RWPE2 (cell line): ENCODE measurements around the gene PRPF19.

Experiments
- ATAC-seq: fragments of 200-7000 bp; cut with Tn5 transposase; 3 replicates; pipeline ENCODE4 v1.9.1; 2021; ENCODE audit warnings: low read depth
- DNase-seq: peaks from one replicate; pipeline ENCODE4 v3.0.0-alpha.2; 2020; ENCODE audit warnings: low spot score
- H3K27ac ChIP-seq: fragments of 450-650 bp; 2 replicates; pipeline ENCODE4 v1.5.1; 2017; ENCODE audit warnings: mild to moderate bottlenecking; ENCODE audit not compliant: poor library complexity, severe bottlenecking
- H3K27me3 ChIP-seq: fragments of 250-450 bp; sonication (Bioruptor Pico); 2 replicates; pipeline ENCODE4 v1.5.1; 2021; ENCODE audit warnings: mild to moderate bottlenecking, moderate library complexity; ENCODE audit not compliant: insufficient read depth, poor library complexity, severe bottlenecking
- H3K36me3 ChIP-seq: fragments of 250-450 bp; sonication (Bioruptor Pico); 2 replicates; pipeline ENCODE4 v1.5.1; 2020; ENCODE audit warnings: low read depth, mild to moderate bottlenecking, moderate library complexity
- H3K4me1 ChIP-seq: fragments of 250-450 bp; sonication (Bioruptor Pico); 2 replicates; pipeline ENCODE4 v1.5.1; 2021; ENCODE audit warnings: mild to moderate bottlenecking, moderate library complexity; ENCODE audit not compliant: insufficient read depth, poor library complexity, severe bottlenecking
- H3K4me3 ChIP-seq: fragments of 250-450 bp; sonication (Bioruptor Pico); 2 replicates; pipeline ENCODE4 v1.5.1; 2021; ENCODE audit warnings: mild to moderate bottlenecking, moderate library complexity; ENCODE audit not compliant: severe bottlenecking
- H3K9me3 ChIP-seq: fragments of 250-450 bp; sonication (Bioruptor Pico); 2 replicates; pipeline ENCODE4 v1.5.1; 2021; ENCODE audit warnings: mild to moderate bottlenecking, moderate library complexity; ENCODE audit not compliant: severe bottlenecking
- TF ChIP-seq, protein P1 (sequence below): fragments of 450-650 bp; IDR thresholded peaks from one replicate; pipeline ENCODE4 v1.5.1; 2017; ENCODE audit warnings: mild to moderate bottlenecking, moderate library complexity; ENCODE audit not compliant: poor library complexity, severe bottlenecking

Gene PRPF19

DNA sequence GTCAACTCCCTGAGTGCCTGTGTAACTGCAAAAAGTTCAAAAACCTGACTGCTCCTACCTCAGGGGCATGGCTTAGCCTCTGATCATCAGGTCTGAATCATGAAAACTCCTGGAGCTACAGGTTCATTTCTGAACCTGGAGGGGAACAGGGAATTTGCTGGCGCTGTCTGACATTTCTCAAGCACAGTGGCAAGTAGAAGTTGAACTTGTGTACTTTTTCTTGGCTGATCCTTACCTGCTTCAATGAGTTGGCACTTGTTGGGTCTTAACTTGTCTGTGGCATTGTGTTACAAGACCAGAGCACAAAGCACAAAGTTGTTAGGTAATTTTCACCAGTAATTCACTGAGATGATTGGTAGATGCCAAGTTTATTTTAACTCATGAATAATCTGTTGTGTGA is 10.9 kb upstream of the PRPF19 start:
- Histone ChIP-seq H3K27ac (peak overlapping the region; percentile 65), H3K4me1 (peaks cover 21% of the 10 kb centered on the region), H3K4me3 (no peak overlapping the region), H3K9me3 (no peaks in the 10 kb centered on the region), H3K36me3 (peaks cover 28% of the 10 kb centered on the region), H3K27me3 (no peaks in the 10 kb centered on the region)
- DNase-seq (no peak), ATAC-seq (no peak)
- TF ChIP-seq, protein P1, sequence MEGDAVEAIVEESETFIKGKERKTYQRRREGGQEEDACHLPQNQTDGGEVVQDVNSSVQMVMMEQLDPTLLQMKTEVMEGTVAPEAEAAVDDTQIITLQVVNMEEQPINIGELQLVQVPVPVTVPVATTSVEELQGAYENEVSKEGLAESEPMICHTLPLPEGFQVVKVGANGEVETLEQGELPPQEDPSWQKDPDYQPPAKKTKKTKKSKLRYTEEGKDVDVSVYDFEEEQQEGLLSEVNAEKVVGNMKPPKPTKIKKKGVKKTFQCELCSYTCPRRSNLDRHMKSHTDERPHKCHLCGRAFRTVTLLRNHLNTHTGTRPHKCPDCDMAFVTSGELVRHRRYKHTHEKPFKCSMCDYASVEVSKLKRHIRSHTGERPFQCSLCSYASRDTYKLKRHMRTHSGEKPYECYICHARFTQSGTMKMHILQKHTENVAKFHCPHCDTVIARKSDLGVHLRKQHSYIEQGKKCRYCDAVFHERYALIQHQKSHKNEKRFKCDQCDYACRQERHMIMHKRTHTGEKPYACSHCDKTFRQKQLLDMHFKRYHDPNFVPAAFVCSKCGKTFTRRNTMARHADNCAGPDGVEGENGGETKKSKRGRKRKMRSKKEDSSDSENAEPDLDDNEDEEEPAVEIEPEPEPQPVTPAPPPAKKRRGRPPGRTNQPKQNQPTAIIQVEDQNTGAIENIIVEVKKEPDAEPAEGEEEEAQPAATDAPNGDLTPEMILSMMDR, result no peak

DNA sequence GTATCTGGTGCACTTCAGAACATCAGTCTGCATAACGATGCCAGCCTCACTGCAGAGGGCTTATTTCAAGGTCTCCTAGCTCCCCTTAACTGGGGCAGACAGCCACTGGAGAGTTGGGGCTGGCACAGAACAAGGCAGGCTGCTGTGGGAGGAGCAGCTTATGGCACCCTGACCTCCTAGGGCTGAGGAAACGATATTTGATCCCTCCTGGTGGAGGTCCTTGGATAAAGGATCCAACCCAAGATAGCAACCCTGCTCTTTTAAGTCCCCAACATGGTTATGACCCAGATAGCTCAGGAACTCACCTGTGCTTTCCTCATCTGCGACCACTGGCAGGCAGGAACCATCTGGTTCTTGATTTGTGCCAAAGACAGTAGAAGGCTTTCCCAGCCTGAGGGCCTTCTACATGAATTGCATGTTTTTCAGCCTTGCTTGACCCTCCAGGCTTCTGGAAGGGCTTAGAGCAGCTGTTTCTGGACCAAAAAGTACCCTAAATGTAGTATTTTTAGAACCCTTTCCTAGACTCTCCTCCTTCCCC is 10.4 kb upstream of the PRPF19 start:
- Histone ChIP-seq H3K36me3 (peaks cover 28% of the 10 kb centered on the region), H3K27ac (peak overlapping the region; percentile 65), H3K4me3 (no peak overlapping the region), H3K4me1 (peaks cover 21% of the 10 kb centered on the region), H3K9me3 (no peaks in the 10 kb centered on the region), H3K27me3 (no peaks in the 10 kb centered on the region)
- TF ChIP-seq, protein P1, result no peak
- DNase-seq (no peak), ATAC-seq (no peak)

DNA sequence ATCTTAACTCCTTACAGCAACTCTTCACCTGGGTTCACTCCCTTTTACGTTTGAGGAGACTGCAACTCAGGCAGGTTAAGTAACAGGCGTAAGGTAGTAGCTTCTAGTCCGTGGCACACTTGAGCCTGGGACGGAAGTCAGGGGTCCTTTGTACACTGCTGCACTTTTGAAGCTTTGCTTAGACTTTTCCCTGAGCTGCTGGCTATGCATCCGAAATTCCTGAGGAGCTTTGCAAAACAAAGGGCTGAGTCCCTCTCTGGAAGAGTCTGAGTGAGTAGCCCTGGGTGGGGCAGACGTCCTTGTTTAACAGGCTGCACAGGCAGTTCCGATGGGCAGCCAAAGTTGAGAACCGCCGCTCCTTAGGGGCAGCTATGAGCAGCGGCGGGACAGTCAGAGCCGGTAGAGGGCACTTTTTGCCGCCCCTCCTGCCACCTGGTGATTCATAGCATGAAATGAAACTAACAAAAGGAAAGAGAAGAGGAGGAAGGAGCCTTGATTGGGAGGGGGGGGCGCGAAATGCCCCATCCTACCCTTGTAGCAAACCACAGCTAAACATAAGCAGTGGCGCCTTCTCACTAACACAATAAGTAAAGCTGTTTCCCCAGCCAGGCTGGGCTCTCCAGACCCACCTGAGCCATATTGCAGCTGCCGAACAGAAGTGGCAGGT is 9.0 kb upstream of the PRPF19 start:
- DNase-seq (no peak), ATAC-seq (peak; percentile 75)
- Histone ChIP-seq H3K4me3 (peak overlapping the region; percentile 51), H3K36me3 (peaks cover 17% of the 10 kb centered on the region), H3K4me1 (peaks cover 21% of the 10 kb centered on the region), H3K9me3 (no peaks in the 10 kb centered on the region), H3K27ac (peak overlapping the region; percentile 65), H3K27me3 (no peaks in the 10 kb centered on the region)
- TF ChIP-seq, protein P1, result peak; percentile 72

DNA sequence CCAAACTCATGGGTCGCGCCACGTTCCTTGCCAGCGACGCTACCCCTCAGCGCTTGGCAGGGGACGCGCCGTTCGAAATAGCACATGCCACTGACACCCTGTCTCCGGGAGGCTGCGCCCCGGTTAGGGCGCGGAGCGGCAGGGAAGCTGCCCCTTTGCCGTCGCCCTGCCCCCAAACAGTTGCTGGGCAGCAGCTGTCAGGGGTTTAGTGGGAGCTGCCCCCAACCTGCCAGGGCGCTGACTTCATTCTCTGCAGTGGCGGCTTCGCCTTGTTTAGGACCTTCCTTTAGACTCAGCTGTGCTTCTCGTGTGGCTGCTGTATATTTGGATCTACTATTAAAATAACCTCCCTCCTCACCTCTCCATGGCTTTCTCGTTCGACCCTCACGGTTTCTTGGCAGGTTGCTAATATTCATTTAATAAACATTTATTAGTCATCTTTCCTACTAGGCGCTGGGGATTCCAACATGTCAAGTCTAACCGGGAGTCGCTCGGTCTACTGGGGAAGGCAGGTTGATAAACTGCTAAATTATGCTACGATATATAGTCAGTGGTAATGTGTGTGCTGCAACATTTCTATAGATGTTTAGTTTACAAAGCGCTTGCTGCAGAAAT is 8.4 kb upstream of the PRPF19 start:
- Histone ChIP-seq H3K36me3 (peaks cover 11% of the 10 kb centered on the region), H3K4me1 (peaks cover 21% of the 10 kb centered on the region), H3K27ac (peak overlapping the region; percentile 65), H3K4me3 (peak overlapping the region; percentile 51), H3K9me3 (no peaks in the 10 kb centered on the region), H3K27me3 (no peaks in the 10 kb centered on the region)
- DNase-seq (no peak), ATAC-seq (peak; percentile 22)
- TF ChIP-seq, protein P1, result no peak
